HEK293 (cell line): ENCODE data around the gene DPM1.

Experiments
- HOXA7 ChIP-seq: sonication (generic); formaldehyde crosslinking; IDR thresholded peaks from 2 replicates; pipeline ENCODE4 v1.8.1; 2022; ENCODE audit warnings: missing genetic modification reagents, borderline replicate concordance
- HOXD13 ChIP-seq: sonication (generic); formaldehyde crosslinking; IDR thresholded peaks from 2 replicates; pipeline ENCODE4 v1.8.0; 2022; ENCODE audit warnings: missing genetic modification reagents, borderline replicate concordance
- IKZF3 ChIP-seq: fragments of 450-650 bp; IDR thresholded peaks from 2 replicates; pipeline ENCODE4 v1.5.0; 2018; ENCODE audit warnings: missing biosample characterization, mild to moderate bottlenecking, missing genetic modification characterization, moderate library complexity
- KLF1 ChIP-seq: fragments of 450-650 bp; formaldehyde crosslinking; IDR thresholded peaks from 2 replicates; pipeline ENCODE4 v1.5.1; 2016; ENCODE audit warnings: missing biosample characterization, missing genetic modification characterization
- MEIS1 ChIP-seq: sonication (generic); formaldehyde crosslinking; IDR thresholded peaks from 2 replicates; pipeline ENCODE4 v1.8.1; 2022; ENCODE audit warnings: missing genetic modification reagents, mild to moderate bottlenecking, borderline replicate concordance
- PATZ1 ChIP-seq: fragments of 450-650 bp; formaldehyde crosslinking; IDR thresholded peaks from 2 replicates; pipeline ENCODE4 v1.5.1; 2016; ENCODE audit warnings: missing biosample characterization, missing genetic modification characterization
- REST ChIP-seq: fragments of 450-650 bp; formaldehyde crosslinking; IDR thresholded peaks from 2 replicates; pipeline ENCODE4 v1.5.1; 2016; ENCODE audit warnings: missing biosample characterization, missing genetic modification characterization
- SCRT2 ChIP-seq: fragments of 450-650 bp; formaldehyde crosslinking; IDR thresholded peaks from 2 replicates; pipeline ENCODE4 v1.5.1; 2016; ENCODE audit warnings: missing biosample characterization, missing genetic modification characterization
- TCF7L2 ChIP-seq: IDR thresholded peaks from 2 replicates; pipeline ENCODE4 v1.6.1; 2011; ENCODE audit warnings: low read depth, mild to moderate bottlenecking, inconsistent platforms, low read length, moderate library complexity, borderline replicate concordance
- YY2 ChIP-seq: fragments of 450-650 bp; formaldehyde crosslinking; IDR thresholded peaks from 2 replicates; pipeline ENCODE4 v1.5.1; 2016; ENCODE audit warnings: missing biosample characterization, missing genetic modification characterization
- ZFP69B ChIP-seq: fragments of 450-650 bp; formaldehyde crosslinking; IDR thresholded peaks from 2 replicates; pipeline ENCODE4 v1.5.1; 2016; ENCODE audit warnings: missing biosample characterization, missing genetic modification characterization
- ZNF148 ChIP-seq: fragments of 450-650 bp; formaldehyde crosslinking; IDR thresholded peaks from 2 replicates; pipeline ENCODE4 v1.5.0; 2017; ENCODE audit warnings: missing biosample characterization, missing genetic modification characterization, borderline replicate concordance
- ZNF174 ChIP-seq: fragments of 450-650 bp; formaldehyde crosslinking; IDR thresholded peaks from 2 replicates; pipeline ENCODE4 v1.5.0; 2017; ENCODE audit warnings: missing biosample characterization, mild to moderate bottlenecking, missing genetic modification characterization
- ZNF18 ChIP-seq: fragments of 450-650 bp; formaldehyde crosslinking; IDR thresholded peaks from 2 replicates; pipeline ENCODE4 v1.5.1; 2016; ENCODE audit warnings: missing biosample characterization, missing genetic modification characterization
- ZNF2 ChIP-seq: fragments of 450-650 bp; formaldehyde crosslinking; IDR thresholded peaks from 2 replicates; pipeline ENCODE4 v1.5.1; 2016; ENCODE audit warnings: missing biosample characterization, missing genetic modification characterization
- ZNF202 ChIP-seq: fragments of 450-650 bp; formaldehyde crosslinking; IDR thresholded peaks from 2 replicates; pipeline ENCODE4 v1.5.1; 2016; ENCODE audit warnings: missing biosample characterization, missing genetic modification characterization, borderline replicate concordance
- ZNF292 ChIP-seq: fragments of 450-650 bp; formaldehyde crosslinking; IDR thresholded peaks from 2 replicates; pipeline ENCODE4 v1.5.1; 2016; ENCODE audit warnings: low read depth, missing biosample characterization, missing genetic modification characterization, borderline replicate concordance
- ZNF350 ChIP-seq: fragments of 450-650 bp; formaldehyde crosslinking; IDR thresholded peaks from 2 replicates; pipeline ENCODE4 v1.5.0; 2017; ENCODE audit warnings: missing biosample characterization, mild to moderate bottlenecking, missing genetic modification characterization
- ZNF354C ChIP-seq: fragments of 450-650 bp; formaldehyde crosslinking; IDR thresholded peaks from 2 replicates; pipeline ENCODE4 v1.5.1; 2016; ENCODE audit warnings: missing biosample characterization, missing genetic modification characterization, low read depth, borderline replicate concordance
- ZNF394 ChIP-seq: fragments of 450-650 bp; formaldehyde crosslinking; IDR thresholded peaks from 2 replicates; pipeline ENCODE4 v1.5.1; 2016; ENCODE audit warnings: missing biosample characterization, missing genetic modification characterization, mild to moderate bottlenecking, moderate library complexity, borderline replicate concordance
- ZNF426 ChIP-seq: fragments of 450-650 bp; formaldehyde crosslinking; IDR thresholded peaks from 2 replicates; pipeline ENCODE4 v1.5.1; 2017; ENCODE audit warnings: missing biosample characterization, missing genetic modification characterization, mild to moderate bottlenecking, inconsistent platforms, moderate library complexity
- ZNF488 ChIP-seq: fragments of 450-650 bp; formaldehyde crosslinking; IDR thresholded peaks from 2 replicates; pipeline ENCODE4 v1.5.1; 2016; ENCODE audit warnings: missing biosample characterization, missing genetic modification characterization
- ZNF510 ChIP-seq: fragments of 450-650 bp; formaldehyde crosslinking; IDR thresholded peaks from 2 replicates; pipeline ENCODE4 v1.5.1; 2018; ENCODE audit warnings: mild to moderate bottlenecking, missing genetic modification characterization, missing biosample characterization; ENCODE audit not compliant: insufficient replicate concordance
- ZNF558 ChIP-seq: fragments of 450-650 bp; formaldehyde crosslinking; IDR thresholded peaks from 2 replicates; pipeline ENCODE4 v1.5.1; 2016; ENCODE audit warnings: missing biosample characterization, missing genetic modification characterization
- ZNF560 ChIP-seq: fragments of 450-650 bp; formaldehyde crosslinking; IDR thresholded peaks from 2 replicates; pipeline ENCODE4 v1.5.1; 2017; ENCODE audit warnings: missing biosample characterization, missing genetic modification characterization, borderline replicate concordance
- ZNF571 ChIP-seq: fragments of 450-650 bp; formaldehyde crosslinking; IDR thresholded peaks from 2 replicates; pipeline ENCODE4 v1.5.0; 2017; ENCODE audit warnings: missing biosample characterization, missing genetic modification characterization
- ZNF580 ChIP-seq: fragments of 450-650 bp; formaldehyde crosslinking; IDR thresholded peaks from 2 replicates; pipeline ENCODE4 v1.5.1; 2016; ENCODE audit warnings: missing biosample characterization, missing genetic modification characterization
- ZNF843 ChIP-seq: fragments of 450-650 bp; formaldehyde crosslinking; IDR thresholded peaks from 2 replicates; pipeline ENCODE4 v1.5.1; 2016; ENCODE audit warnings: missing biosample characterization, missing genetic modification characterization

DPM1 gene

GRCh38 chr20:50929299-50930138, 28.8 kb downstream of the DPM1 start (continued):
- TF ChIP-seq PATZ1 (tag by site-specific recombination) (peak; percentile 97), ZNF174 (tag by site-specific recombination) (no peak), REST (tag by site-specific recombination) (no peak), ZNF426 (tag by site-specific recombination) (no peak), ZNF571 (tag by site-specific recombination) (no peak), ZNF558 (tag by site-specific recombination) (peak; percentile 55; the same call in 1 of the 2 replicates), ZNF354C (no peak), ZNF350 (tag by site-specific recombination) (no peak), MEIS1 (CRISPR knock-in tag) (no peak), ZNF488 (no peak), ZFP69B (tag by site-specific recombination) (peak; percentile 85), YY2 (tag by site-specific recombination) (no peak), HOXD13 (CRISPR knock-in tag) (no peak), ZNF18 (peak; percentile 12; the same call in 1 of the 2 replicates), KLF1 (tag by site-specific recombination) (no peak), ZNF292 (no peak), SCRT2 (tag by site-specific recombination) (peak; percentile 76), ZNF394 (tag by site-specific recombination) (peak; percentile 53; the same call in 1 of the 2 replicates), IKZF3 (tag by site-specific recombination) (peak; percentile 38; the same call in 1 of the 2 replicates), HOXA7 (CRISPR knock-in tag) (no peak), ZNF843 (tag by site-specific recombination) (no peak), ZNF510 (no peak), ZNF202 (no peak), ZNF560 (no peak), TCF7L2 (no peak), ZNF148 (tag by site-specific recombination) (no peak), ZNF580 (tag by site-specific recombination) (peak; percentile 60; the same call in 1 of the 2 replicates), ZNF2 (peak; percentile 95)
